ENCODE measurements around the gene PMEPA1. TPM values are rescaled to one million over a fixed set of nuclear protein-coding genes. Genes with fewer than 3 reads are reported as not detected.

Gene PMEPA1
- total and polyA plus RNA-seq, 2 experiments from 2014 or later: 8.8 to 10.9 TPM

- Histone ChIP-seq H3K27ac (no peak overlapping the region), H3K36me3 (no peaks in the 10 kb centered on the region), H3K4me1 (ENCODE audit: low read depth) (no peaks in the 10 kb centered on the region), H3K9me3 (ENCODE audit: low read depth) (no peaks in the 10 kb centered on the region), H3K27me3 (no peaks in the 10 kb centered on the region), H3K4me3 (no peak overlapping the region)
- TF ChIP-seq CTCF (IDR thresholded peaks at IDR 0.05; ENCODE audit: low read depth, low read length): no peak
- DNase-seq (ENCODE audit: low read depth in 1 of 2, low spot score in 1 of 2): no peak
Measured at GRCh38 chr20:57727863-57728262, 18.0 kb upstream of the PMEPA1 start.

- TF ChIP-seq CTCF (IDR thresholded peaks at IDR 0.05; ENCODE audit: low read depth, low read length): no peak
- no peak overlapping the region for H3K27ac ChIP-seq
- no peak for DNase-seq (ENCODE audit: low read depth in 1 of 2, low spot score in 1 of 2)
- H3K27me3 ChIP-seq: peaks cover 3% of the 10 kb centered on the region
- H3K4me1 ChIP-seq (ENCODE audit: low read depth): no peaks in the 10 kb centered on the region
- no peaks in the 10 kb centered on the region for H3K9me3 ChIP-seq (ENCODE audit: low read depth)
- H3K36me3 ChIP-seq: no peaks in the 10 kb centered on the region
- no peak overlapping the region for H3K4me3 ChIP-seq
Measured at GRCh38 chr20:57725636-57726035, 15.8 kb upstream of the PMEPA1 start.

- no peak for DNase-seq (ENCODE audit: low read depth in 1 of 2, low spot score in 1 of 2)
- no peak overlapping the region for H3K4me3 ChIP-seq
- no peak overlapping the region for H3K27ac ChIP-seq
- H3K4me1 ChIP-seq (ENCODE audit: low read depth): no peaks in the 10 kb centered on the region
- TF ChIP-seq CTCF (IDR thresholded peaks at IDR 0.05; ENCODE audit: low read depth, low read length): no peak
- peaks cover 3% of the 10 kb centered on the region for H3K27me3 ChIP-seq
- H3K36me3 ChIP-seq: no peaks in the 10 kb centered on the region
- no peaks in the 10 kb centered on the region for H3K9me3 ChIP-seq (ENCODE audit: low read depth)
Measured at GRCh38 chr20:57724610-57725405, 15.0 kb upstream of the PMEPA1 start.

- peaks cover 3% of the 10 kb centered on the region for H3K27me3 ChIP-seq
- no peaks in the 10 kb centered on the region for H3K4me1 ChIP-seq (ENCODE audit: low read depth)
- no peak overlapping the region for H3K4me3 ChIP-seq
- H3K9me3 ChIP-seq (ENCODE audit: low read depth): no peaks in the 10 kb centered on the region
- no peak for TF ChIP-seq CTCF (IDR thresholded peaks at IDR 0.05; ENCODE audit: low read depth, low read length)
- no peak overlapping the region for H3K27ac ChIP-seq
- no peak for DNase-seq (ENCODE audit: low read depth in 1 of 2, low spot score in 1 of 2)
- H3K36me3 ChIP-seq: no peaks in the 10 kb centered on the region
Measured at GRCh38 chr20:57723816-57724215, 14.0 kb upstream of the PMEPA1 start.

GRCh38 chr20:57719951-57720350 is 10.1 kb upstream of the PMEPA1 start:
- Histone ChIP-seq H3K36me3 (no peaks in the 10 kb centered on the region), H3K4me1 (ENCODE audit: low read depth) (no peaks in the 10 kb centered on the region), H3K9me3 (ENCODE audit: low read depth) (no peaks in the 10 kb centered on the region), H3K27me3 (peaks cover 3% of the 10 kb centered on the region), H3K27ac (no peak overlapping the region), H3K4me3 (no peak overlapping the region)
- TF ChIP-seq CTCF (IDR thresholded peaks at IDR 0.05; ENCODE audit: low read depth, low read length): no peak
- no peak for DNase-seq (ENCODE audit: low read depth in 1 of 2, low spot score in 1 of 2)
